GM10847 (cell line): ENCODE data around the gene IL3RA.

Source experiments
- POLR2A ChIP-seq: IDR thresholded peaks from 2 replicates; pipeline ENCODE4 v1.6.1; 2011; ENCODE audit not compliant: insufficient read length; ENCODE audit errors: extremely low read depth

The IL3RA gene

GRCh38 chrX:1322393-1322792 lies 14.2 kb upstream of the IL3RA start:
- no peak for TF ChIP-seq POLR2A

GRCh38 chrX:1323315-1323714 lies 13.3 kb upstream of the IL3RA start:
- TF ChIP-seq POLR2A = no peak

- TF ChIP-seq POLR2A = no peak
Observed at GRCh38 chrX:1325515-1326116, 11.0 kb upstream of the IL3RA start.

GRCh38 chrX:1327651-1328304 lies 8.8 kb upstream of the IL3RA start:
- no peak for TF ChIP-seq POLR2A

- TF ChIP-seq POLR2A = no peak
Observed at GRCh38 chrX:1330605-1331004, 6.0 kb upstream of the IL3RA start.

- no peak for TF ChIP-seq POLR2A
Observed at GRCh38 chrX:1334854-1335253, 1.7 kb upstream of the IL3RA start.

GRCh38 chrX:1336948-1337779 lies 579 bp downstream of the IL3RA start:
- TF ChIP-seq POLR2A = no peak

- no peak for TF ChIP-seq POLR2A
Observed at GRCh38 chrX:1341545-1342184, 5.1 kb downstream of the IL3RA start.

- TF ChIP-seq POLR2A = no peak
Observed at GRCh38 chrX:1351981-1352714, 15.6 kb downstream of the IL3RA start.

GRCh38 chrX:1354036-1355019 lies 17.7 kb downstream of the IL3RA start:
- TF ChIP-seq POLR2A = no peak

GRCh38 chrX:1355131-1356046 lies 18.8 kb downstream of the IL3RA start:
- TF ChIP-seq POLR2A = no peak

GRCh38 chrX:1357993-1358392 lies 21.4 kb downstream of the IL3RA start:
- no peak for TF ChIP-seq POLR2A
